HG03460 (cell line): Measurements from ENCODE around the gene B3GNT7.
"Not testable (repeated sequence)": the region's sequence is repeated elsewhere in the genome, so short reads cannot be mapped to it uniquely, and the experiment has no call there.

Source experiments
- ATAC-seq: cut with Tn5 transposase; IDR thresholded peaks from one replicate; pipeline ENCODE4 v1.9.1; 2021; ENCODE audit not compliant: unreplicated experiment

B3GNT7 gene

GRCh38 chr2:231423176-231423575, 27.7 kb downstream of the B3GNT7 start:
- ATAC-seq, result no peak

- no peak for ATAC-seq
These were observed 29.8 kb downstream of the B3GNT7 start for GRCh38 chr2:231425291-231425810.

GRCh38 chr2:231425811-231426703, 30.5 kb downstream of the B3GNT7 start:
- no peak for ATAC-seq

GRCh38 chr2:231427116-231427515, 31.6 kb downstream of the B3GNT7 start:
- no peak for ATAC-seq

- no peak for ATAC-seq
These were observed 33.6 kb downstream of the B3GNT7 start for GRCh38 chr2:231429152-231429551.

- ATAC-seq, result no peak
These were observed 34.4 kb downstream of the B3GNT7 start for GRCh38 chr2:231429901-231430300.

- not testable (repeated sequence) for ATAC-seq
These were observed 34.9 kb downstream of the B3GNT7 start for GRCh38 chr2:231430437-231430836.

GRCh38 chr2:231431606-231432005, 36.1 kb downstream of the B3GNT7 start:
- no peak for ATAC-seq

GRCh38 chr2:231433990-231434389, 38.5 kb downstream of the B3GNT7 start:
- no peak for ATAC-seq

- no peak for ATAC-seq
These were observed 41.4 kb downstream of the B3GNT7 start for GRCh38 chr2:231436957-231437356.

GRCh38 chr2:231449503-231450054, 54.1 kb downstream of the B3GNT7 start:
- no peak for ATAC-seq

GRCh38 chr2:231450548-231450989, 55.1 kb downstream of the B3GNT7 start:
- ATAC-seq, result no peak
